GM12891 (cell line): ENCODE measurements around the gene LCN1.

Experiments used
- DNase-seq: peaks from one replicate; pipeline ENCODE4 v3.0.0; 2011; ENCODE audit warnings: low spot score; ENCODE audit not compliant: insufficient read length
- FAIRE-seq: peaks from 2 replicates; lab custom pipeline; 2011; peaks lifted over from hg19 to GRCh38; lab: Jason Lieb, UNC
- PAX5 ChIP-seq: IDR thresholded peaks from 2 replicates; pipeline ENCODE4 v1.6.1; 2011; ENCODE audit warnings: low read length, moderate library complexity, mild to moderate bottlenecking; ENCODE audit not compliant: insufficient read depth, severe bottlenecking
- POLR2A ChIP-seq: IDR thresholded peaks from 2 replicates; pipeline ENCODE4 v1.6.1; 2011; ENCODE audit warnings: low read depth, low read length, control low read depth
- POLR2AphosphoS5 ChIP-seq: IDR thresholded peaks from 2 replicates; pipeline ENCODE4 v1.6.1; 2011; ENCODE audit warnings: low read depth, low read length, control low read depth
- POU2F2 ChIP-seq: IDR thresholded peaks from 2 replicates; pipeline ENCODE4 v1.6.1; 2011; ENCODE audit warnings: low read depth, mild to moderate bottlenecking, control low read depth, low read length, moderate library complexity
- SPI1 ChIP-seq: IDR thresholded peaks from 2 replicates; pipeline ENCODE4 v1.6.1; 2011; ENCODE audit warnings: low read depth, low read length, control low read depth
- TAF1 ChIP-seq: IDR thresholded peaks from 2 replicates; pipeline ENCODE4 v1.6.1; 2011; ENCODE audit warnings: low read depth, low read length, control low read depth

The LCN1 gene

DNA sequence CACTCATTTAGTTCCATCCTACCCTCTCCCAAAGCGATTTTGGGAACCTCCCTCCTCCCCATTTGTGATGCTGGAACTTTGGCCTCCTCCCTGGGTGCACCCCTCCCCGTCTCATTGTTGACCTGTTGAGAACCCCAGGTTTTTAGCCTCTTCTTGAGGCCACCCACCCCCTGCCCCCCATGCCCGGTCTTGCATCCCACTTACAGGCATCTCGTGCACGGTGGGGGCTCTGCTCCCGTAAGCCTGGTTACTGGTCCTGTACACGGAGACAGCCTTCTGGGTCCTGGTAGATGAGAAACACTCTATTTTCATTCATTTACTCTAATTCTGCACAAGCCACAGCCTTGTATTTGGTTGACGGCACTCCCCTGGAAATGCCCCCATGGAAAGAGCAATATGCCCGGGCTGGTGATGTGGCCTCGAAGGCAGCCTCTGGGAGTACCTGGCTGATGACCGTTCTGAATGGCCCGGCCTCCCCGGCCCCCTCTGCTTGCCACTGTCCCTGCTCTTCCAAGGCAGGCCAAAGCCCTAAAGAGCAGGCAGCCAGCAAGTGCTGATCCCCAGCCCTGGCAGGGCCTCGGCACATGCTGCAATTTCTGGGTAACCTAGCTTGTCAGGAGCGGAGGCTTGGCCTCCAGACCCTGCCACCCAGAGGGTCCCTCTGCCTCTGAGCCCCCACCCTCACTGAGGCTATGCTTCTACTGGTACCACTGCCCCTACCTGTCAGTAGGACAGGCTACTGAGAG lies 22.7 kb upstream of the LCN1 start:
- TF ChIP-seq POLR2AphosphoS5, result no peak
- TF ChIP-seq POLR2A, result no peak
- TF ChIP-seq POU2F2, result no peak
- TF ChIP-seq SPI1, result no peak
- no peak for TF ChIP-seq TAF1
- TF ChIP-seq PAX5, result no peak
- FAIRE-seq, result no peak
- DNase-seq, result no peak

- FAIRE-seq (peak; percentile 90), DNase-seq (peak; percentile 83)
- TF ChIP-seq SPI1 (0 out of 2 replicates have a peak, but pooled peaks have one; percentile 0), POLR2AphosphoS5 (no peak), POLR2A (no peak)
Measured at GRCh38 chr9:135499326-135500070, 21.7 kb upstream of the LCN1 start.

- no peak for DNase-seq
- TF ChIP-seq SPI1 (no peak), POLR2A (no peak), POLR2AphosphoS5 (no peak), POU2F2 (no peak), TAF1 (no peak)
- no peak for FAIRE-seq
Measured at GRCh38 chr9:135500071-135500524, 21.1 kb upstream of the LCN1 start.

DNA sequence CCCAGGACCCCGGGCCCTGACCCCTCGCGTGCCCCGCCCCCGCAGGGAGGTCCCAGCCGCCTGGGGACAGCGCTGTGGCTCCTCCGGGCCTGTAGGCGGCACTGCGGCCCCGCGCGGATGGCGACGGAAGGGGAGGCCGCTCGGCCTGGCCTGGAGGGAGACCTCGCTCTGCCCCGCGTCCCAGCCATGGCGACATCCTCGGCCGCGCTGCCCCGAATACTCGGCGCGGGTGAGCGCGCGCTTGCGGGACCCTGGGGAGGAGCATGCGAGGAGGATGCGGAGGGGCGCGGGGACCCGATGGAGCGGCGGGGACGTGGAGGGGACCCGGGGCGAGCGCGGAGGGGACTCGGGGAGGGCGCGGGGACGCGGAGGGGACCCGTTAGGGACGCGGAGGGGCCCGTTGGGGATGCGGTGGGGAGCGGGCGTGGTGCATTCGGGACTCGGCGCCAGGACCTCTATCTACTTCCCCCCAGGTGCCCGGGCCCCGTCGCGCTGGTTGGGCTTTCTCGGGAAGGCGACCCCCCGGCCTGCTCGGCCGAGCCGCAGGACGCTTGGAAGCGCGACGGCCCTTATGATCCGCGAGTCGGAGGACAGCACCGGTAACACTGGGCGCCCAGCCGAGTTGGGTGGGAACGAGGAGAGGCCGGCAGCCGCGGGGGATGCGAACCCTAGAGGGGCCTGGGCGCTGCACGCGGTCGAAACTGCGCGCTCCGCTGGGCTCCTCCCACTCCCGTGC lies 20.5 kb upstream of the LCN1 start, which contains the start of gene MRPS2:
Gene MRPS2, plus strand, starts transcription at position 158 of the 736 bp plus-strand sequence. Its CDS starts 29 bp downstream, at position 187.
- DNase-seq (peak; percentile 97), FAIRE-seq (peak; percentile 97)
- TF ChIP-seq TAF1 (peak; percentile 81), POLR2A (peak; percentile 66; the same call in 1 of the 2 replicates), SPI1 (no peak), PAX5 (peak; percentile 48), POU2F2 (peak; percentile 53; the same call in 1 of the 2 replicates), POLR2AphosphoS5 (peak; percentile 75)

GRCh38 chr9:135501261-135502167 lies 19.7 kb upstream of the LCN1 start:
- no peak for TF ChIP-seq TAF1
- TF ChIP-seq PAX5, result no peak
- DNase-seq, result peak; percentile 85
- no peak for FAIRE-seq

- TF ChIP-seq POU2F2, result no peak
- no peak for TF ChIP-seq SPI1
- no peak for TF ChIP-seq POLR2AphosphoS5
- no peak for TF ChIP-seq PAX5
- no peak for TF ChIP-seq POLR2A
- TF ChIP-seq TAF1, result no peak
- DNase-seq (no peak), FAIRE-seq (no peak)
Measured at GRCh38 chr9:135502168-135502872, 18.9 kb upstream of the LCN1 start.

- DNase-seq (no peak), FAIRE-seq (no peak)
- no peak for TF ChIP-seq TAF1
- TF ChIP-seq POLR2AphosphoS5, result no peak; the same call in 1 of the 2 replicates
- TF ChIP-seq POLR2A, result no peak
- TF ChIP-seq SPI1, result no peak
- TF ChIP-seq POU2F2, result no peak
Measured at GRCh38 chr9:135502873-135503321, 18.3 kb upstream of the LCN1 start.
